WI38 (cell line): ENCODE data around the gene CCDC142.
A peak's percentile ranks its signal among the peaks of the same experiment; 100 is the strongest.

Experiments used
- H3K4me3 ChIP-seq: 2 replicates; pipeline ENCODE4 v1.5.1; 2011; ENCODE audit warnings: low read depth, mild to moderate bottlenecking, control low read depth, low read length
- TF ChIP-seq, protein P1 (sequence below): IDR thresholded peaks from 2 replicates; pipeline ENCODE4 v1.5.1; 2012; ENCODE audit warnings: low read depth, mild to moderate bottlenecking, control low read depth, low read length

The CCDC142 gene

DNA sequence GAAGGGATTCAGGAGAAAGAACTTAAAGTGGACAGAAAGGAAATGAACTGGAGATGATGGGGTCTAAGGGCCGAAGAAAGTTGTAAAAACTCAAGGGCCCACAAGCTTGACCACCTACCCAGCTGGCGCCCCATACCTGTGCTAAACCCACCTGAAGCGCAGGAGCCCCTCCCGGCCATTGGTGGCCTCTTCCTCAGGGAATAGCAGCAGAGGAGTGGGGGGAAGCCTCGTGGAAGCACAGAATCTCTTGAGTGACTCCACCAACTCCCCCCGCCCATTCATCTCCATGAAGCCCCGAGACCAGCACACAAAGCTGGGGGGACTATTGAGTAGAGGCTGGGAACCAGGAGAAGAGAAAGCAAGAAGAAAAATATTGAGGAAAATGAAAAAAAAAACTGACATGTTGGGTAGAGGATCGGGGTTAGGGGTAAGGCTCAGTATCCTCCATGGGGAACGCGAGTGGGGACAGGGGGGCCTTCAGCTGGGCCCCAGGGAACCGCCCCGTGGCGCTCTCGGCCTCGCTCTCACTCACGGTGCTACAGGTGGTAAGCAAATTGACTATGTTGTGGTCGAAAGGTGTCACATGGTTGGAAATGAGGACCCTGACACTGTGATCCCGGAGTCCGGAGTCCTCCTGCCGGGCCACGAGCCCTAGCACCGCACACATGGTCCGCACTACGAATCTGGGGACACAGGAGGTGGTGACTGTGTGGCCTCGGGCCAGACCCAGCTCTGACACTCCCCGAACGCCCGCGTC is 46.0 kb upstream of the CCDC142 start:
- H3K4me3 ChIP-seq, result peak overlapping the region; percentile 99
- TF ChIP-seq, protein P1, sequence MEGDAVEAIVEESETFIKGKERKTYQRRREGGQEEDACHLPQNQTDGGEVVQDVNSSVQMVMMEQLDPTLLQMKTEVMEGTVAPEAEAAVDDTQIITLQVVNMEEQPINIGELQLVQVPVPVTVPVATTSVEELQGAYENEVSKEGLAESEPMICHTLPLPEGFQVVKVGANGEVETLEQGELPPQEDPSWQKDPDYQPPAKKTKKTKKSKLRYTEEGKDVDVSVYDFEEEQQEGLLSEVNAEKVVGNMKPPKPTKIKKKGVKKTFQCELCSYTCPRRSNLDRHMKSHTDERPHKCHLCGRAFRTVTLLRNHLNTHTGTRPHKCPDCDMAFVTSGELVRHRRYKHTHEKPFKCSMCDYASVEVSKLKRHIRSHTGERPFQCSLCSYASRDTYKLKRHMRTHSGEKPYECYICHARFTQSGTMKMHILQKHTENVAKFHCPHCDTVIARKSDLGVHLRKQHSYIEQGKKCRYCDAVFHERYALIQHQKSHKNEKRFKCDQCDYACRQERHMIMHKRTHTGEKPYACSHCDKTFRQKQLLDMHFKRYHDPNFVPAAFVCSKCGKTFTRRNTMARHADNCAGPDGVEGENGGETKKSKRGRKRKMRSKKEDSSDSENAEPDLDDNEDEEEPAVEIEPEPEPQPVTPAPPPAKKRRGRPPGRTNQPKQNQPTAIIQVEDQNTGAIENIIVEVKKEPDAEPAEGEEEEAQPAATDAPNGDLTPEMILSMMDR, result no peak

DNA sequence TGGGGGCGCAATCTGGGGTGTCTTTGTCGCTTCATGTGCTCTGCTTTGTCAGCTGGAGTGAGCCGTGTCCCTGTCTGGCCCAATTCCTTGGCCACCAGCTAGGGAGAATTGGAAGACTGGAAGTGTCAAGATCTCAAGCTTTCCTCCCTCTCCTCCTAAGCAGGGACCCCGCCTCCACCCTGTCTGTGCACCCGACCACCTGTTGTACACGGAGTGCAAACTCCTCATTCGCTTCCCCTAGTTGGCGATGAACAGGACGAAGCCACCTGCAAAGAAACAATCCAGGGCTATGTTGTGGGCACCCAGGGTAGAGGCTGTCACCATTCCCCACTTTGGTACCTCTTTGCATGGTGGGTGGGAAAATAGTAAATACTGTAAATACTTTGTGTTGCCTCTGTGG is 44.9 kb upstream of the CCDC142 start:
- TF ChIP-seq, protein P1, result no peak

DNA sequence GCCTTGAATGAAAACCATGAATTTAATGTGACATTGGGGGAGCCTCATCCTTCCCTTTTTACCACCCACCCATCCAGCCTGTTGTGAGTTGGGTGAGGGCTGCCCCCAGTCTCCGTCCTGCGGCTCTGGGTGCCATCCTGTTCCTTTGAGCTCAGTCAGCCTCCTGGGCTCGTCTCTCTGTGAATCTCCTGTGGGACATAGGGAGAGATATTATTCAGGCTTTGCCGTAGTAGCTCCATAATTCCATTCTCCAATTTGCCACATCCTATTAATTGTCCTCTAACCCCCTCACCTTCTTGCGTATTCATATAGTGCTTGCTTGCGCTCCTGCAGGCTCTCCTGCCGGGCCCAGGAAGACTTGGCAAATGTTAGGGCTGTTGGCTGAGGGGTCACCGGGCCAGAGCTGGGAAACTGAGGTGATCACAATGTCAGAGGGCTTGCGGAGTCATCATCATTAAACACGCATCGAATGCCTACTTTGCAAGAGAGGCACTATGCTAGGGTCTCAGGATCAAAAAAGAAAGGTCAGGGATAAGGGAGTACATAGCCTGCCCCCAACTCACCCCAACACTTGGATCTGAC is 43.9 kb upstream of the CCDC142 start:
- TF ChIP-seq, protein P1, result no peak
- no peak overlapping the region for H3K4me3 ChIP-seq

More for the DNA sequence above, 44.9 kb upstream of the CCDC142 start:
- no peak overlapping the region for H3K4me3 ChIP-seq

DNA sequence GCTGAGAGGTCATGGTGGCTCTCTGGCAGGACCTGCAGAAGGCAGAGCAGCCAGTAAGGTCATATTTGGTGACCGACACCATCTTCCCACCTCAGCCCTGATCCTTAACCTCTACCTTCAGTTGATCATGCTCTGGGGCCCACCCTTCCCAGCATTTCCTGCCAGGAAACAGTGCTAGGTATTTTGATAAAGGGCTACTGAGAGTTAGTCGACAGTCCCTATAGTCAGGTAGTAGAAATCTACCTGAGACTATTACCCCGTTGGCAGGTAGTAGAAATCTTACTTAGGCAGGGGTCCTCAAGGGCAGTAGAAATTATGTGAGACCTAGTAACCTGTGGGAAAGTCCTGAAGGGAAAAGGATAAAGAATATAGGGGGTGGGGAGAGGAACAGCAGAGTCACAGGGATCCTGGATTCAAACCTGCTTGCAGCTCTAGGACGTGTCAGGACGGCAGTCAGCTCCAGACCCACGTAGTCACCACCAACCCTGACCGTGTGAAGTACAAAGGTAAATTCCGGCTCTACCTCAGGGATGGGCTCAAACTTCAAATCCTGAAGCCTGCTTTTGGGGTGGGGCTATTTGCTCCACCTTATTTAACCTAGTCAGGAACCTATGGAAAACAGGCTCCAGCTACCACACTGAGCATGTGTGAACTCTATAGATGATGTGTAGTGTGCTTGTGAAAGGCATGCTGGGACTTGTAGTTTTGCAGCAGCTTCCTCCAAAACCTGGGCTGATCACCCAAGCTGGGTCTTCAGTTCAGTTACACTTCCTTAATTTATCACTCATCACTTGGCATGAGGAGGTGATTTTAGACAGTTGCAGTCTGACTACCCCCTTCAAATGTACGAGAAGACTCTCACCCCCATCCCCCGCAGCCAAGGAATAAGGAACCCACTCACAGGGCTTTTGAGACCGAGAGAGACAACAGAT is 43.2 kb upstream of the CCDC142 start, which contains the start of gene DQX1:
Gene DQX1, minus strand, starts transcription at position 515 of the 932 bp plus-strand sequence. Its CDS starts 502 bp downstream, at position 13.
- no peak within 1 kb of the TSS for H3K4me3 ChIP-seq

DNA sequence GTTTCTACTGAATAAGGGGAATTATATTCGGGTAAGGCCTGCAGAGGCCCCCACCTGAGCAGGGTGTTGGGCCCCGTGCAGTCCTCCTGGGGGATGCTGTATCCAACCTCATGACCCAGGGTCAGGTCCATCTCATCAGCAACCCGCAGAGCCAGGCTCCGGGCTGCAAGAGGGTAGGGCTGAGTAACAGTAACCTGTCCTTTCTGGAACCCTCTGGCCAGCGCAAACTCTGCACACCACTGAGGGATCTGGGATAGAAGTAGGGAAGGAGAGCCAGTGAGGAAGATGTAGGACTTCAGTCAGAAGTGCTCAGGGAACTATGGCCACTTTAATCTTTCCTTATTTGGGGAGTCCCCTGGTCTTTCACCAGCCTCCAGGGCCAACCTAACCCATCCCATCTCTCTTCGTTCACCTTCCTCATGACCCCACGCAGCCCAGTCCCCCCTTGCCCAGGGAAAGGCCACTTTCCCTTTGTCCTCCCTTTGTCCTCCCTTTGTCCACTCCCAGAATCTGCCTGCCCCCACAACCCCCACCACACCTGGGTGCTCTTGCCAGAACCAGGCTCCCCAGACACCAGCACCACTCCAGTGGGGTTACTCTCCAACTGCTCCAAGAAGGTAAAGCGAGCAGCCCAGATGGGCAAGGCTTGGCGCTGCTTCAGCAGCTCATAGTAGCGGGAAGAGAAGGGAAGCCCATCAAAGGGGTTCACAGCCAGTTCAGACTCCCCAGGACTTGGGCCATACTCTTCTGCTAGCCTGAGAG is 42.3 kb upstream of the CCDC142 start:
- H3K4me3 ChIP-seq, result no peak overlapping the region
- TF ChIP-seq, protein P1, result no peak

More for the DNA sequence above, 43.2 kb upstream of the CCDC142 start, which contains the start of gene DQX1:
- TF ChIP-seq, protein P1, result no peak

DNA sequence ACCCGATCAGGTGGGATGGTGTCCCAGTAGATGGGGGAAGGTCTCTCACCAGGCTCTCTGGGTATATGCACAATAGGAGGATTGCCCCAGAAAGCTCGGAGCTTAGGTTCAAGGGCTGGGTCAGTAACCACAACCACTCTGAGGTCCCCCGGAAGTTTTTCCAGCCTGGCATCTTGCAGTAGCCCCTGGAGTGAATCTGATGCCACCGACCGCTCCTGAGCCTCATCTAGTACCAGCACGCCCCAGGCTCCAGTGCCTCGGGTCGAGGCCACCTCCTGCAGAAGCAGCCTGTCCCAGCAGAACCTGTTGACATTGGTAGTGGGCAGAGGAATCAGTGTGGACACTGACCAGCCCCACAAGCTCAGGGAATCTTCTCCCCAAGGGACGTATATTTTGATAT is 41.2 kb upstream of the CCDC142 start:
- TF ChIP-seq, protein P1, result no peak
- H3K4me3 ChIP-seq, result no peak overlapping the region
